Sciatic nerve (tissue), 2 donors: ENCODE data around the gene GOLGA8M. TPM values are rescaled to one million over a fixed set of nuclear protein-coding genes. Genes with fewer than 3 reads are reported as not detected.
A peak's percentile ranks its signal among the peaks of the same experiment; 100 is the strongest.
"Not testable (repeated sequence)": the region's sequence is repeated elsewhere in the genome, so short reads cannot be mapped to it uniquely, and the experiment has no call there.

ENCODE experiments used
- ATAC-seq: fragments of 200-7000 bp; cut with Tn5 transposase; one replicate; pipeline ENCODE4 v1.9.1; 2020; ENCODE audit warnings: mild to moderate bottlenecking, moderate library complexity
- DNase-seq: peaks from one replicate; pipeline ENCODE4 v3.0.0-alpha.2; 2020; ENCODE audit warnings: low spot score
- intact Hi-C: fragments of 100-400 bp; cut with DNase I; formaldehyde crosslinking; loops from one replicate; pipeline ENCODE4 v1.14.2; 2022
- total RNA-seq: library from RNA; stranded (reverse); fragmentation: NEBNext Ultra II Directional; extraction: Animal tissue kit (Norgen Biotek cat#: 25700); gene quantifications from one replicate; pipeline ENCODE4 v1.2.1, GENCODE V29; 2021
- donor health status: DM: no; HTN: no; CAD: no.
- donor health status: DM: no; HTN: no; CAD: no.

GOLGA8M gene
- total RNA-seq, 1 donor from 2014 or later, result 16.0 TPM

DNA sequence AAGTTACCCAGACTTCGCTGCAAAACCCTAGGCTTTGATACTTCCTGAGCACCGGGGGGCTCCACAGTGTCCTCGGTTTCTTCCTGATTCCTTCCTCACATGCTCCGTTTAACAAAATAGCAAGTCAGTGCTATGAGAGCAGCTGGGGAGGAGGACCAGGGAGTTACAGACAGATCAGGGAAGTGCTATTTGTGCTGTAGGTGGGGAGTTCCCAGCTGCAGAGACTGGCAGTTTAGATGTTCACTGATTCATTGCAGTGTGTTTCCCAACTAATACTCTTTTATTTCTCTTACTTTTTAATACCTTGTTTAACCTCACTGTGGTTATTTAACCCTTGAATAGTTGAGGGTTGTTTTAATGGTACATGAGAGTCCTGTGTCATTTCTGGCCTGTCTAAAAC is 45.8 kb downstream of the GOLGA8M start:
- DNase-seq, intact Hi-C loops, ATAC-seq: not testable (repeated sequence)

- DNase-seq, ATAC-seq, intact Hi-C loops: not testable (repeated sequence)
Observed at GRCh38 chr15:28664575-28664974, 47.6 kb downstream of the GOLGA8M start.

- DNase-seq, intact Hi-C loops: not testable (repeated sequence)
- ATAC-seq, result peak; percentile 65
Observed at GRCh38 chr15:28663717-28664116, 48.5 kb downstream of the GOLGA8M start.

GRCh38 chr15:28660750-28661149 is 51.5 kb downstream of the GOLGA8M start:
- not testable (repeated sequence) for ATAC-seq, DNase-seq

GRCh38 chr15:28656018-28656360 is 56.2 kb downstream of the GOLGA8M start:
- DNase-seq, ATAC-seq, intact Hi-C loops: not testable (repeated sequence)

More at GRCh38 chr15:28660750-28661149, 51.5 kb downstream of the GOLGA8M start:
- intact Hi-C loops, result not testable (repeated sequence)

DNA sequence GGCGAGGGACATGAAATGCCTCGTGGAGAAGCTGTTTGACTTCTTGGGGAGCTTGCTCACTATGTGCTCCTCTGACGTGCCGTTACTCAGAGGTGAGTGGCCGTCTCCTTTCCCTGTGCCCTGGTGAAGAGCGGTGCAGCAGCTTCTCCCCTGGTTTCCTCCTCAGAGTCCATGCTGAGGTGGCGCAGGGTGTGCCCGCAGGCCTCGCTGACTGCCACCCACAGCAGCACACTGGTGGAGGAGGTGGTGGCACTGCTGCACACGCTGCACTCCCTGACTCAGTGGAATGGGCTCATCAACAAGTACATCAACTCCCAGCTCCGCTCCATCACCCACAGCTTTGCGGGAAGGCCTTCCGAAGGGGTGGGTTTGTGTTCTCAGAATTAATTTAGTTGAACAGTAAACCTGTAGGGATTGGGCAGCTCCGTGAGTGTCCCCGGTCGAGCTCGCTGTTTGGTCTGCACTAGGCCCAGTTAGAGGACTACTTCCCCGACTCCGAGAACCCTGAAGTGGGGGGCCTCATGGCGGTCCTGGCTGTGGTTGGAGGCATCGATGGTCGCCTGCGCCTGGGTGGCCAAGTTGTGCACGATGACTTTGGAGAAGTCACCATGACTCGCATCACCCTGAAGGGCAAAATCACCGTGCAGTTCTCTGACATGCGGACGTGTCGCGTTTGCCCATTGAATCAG is 56.7 kb downstream of the GOLGA8M start:
- intact Hi-C loops, ATAC-seq, DNase-seq: not testable (repeated sequence)

DNA sequence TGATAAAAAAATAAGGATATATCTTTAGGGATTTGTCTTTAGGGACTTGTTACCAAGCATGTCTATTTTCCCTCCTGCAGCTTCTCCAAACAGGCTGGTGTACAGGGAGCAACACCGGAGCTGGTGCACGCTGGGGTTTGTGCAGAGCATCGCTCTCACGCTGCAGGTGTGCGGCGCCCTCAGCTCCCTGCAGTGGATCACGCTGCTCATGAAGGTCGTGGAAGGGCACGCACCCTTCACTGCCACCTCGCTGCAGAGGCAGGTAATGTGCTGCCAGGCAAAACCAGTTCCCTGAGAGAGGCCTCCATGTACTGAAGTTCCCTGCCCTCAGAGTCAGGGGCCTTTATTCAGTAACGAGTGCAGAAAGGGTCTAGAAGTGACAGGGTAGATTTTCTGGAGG is 58.0 kb downstream of the GOLGA8M start:
- DNase-seq, ATAC-seq, intact Hi-C loops: not testable (repeated sequence)

GRCh38 chr15:28652538-28652937 is 59.7 kb downstream of the GOLGA8M start:
- ATAC-seq, DNase-seq, intact Hi-C loops: not testable (repeated sequence)

Other genes with a start within 250 kb of the GOLGA8M start
- not detected for gene GOLGA8G, start 179.4 kb downstream of the GOLGA8M start, total RNA-seq
- not detected for gene GOLGA6L25, start 158.9 kb downstream of the GOLGA8M start, total RNA-seq
- gene GOLGA6L7, start 136.2 kb upstream of the GOLGA8M start, total RNA-seq, result not detected
- 3.5 TPM for gene APBA2, start 173.6 kb upstream of the GOLGA8M start, total RNA-seq